IPS-15b (cell line): ENCODE measurements around the gene CMTM6.

Experiments used
- H3K27me3 ChIP-seq: one replicate; pipeline ENCODE4 v1.6.1; 2013; ENCODE audit warnings: low read length; ENCODE audit not compliant: control insufficient read depth, insufficient read depth
- H3K36me3 ChIP-seq: one replicate; pipeline ENCODE4 v1.6.1; 2013; ENCODE audit warnings: low read length; ENCODE audit not compliant: control insufficient read depth, insufficient read depth
- H3K4me1 ChIP-seq: one replicate; pipeline ENCODE4 v1.6.1; 2013; ENCODE audit warnings: mild to moderate bottlenecking, low read length; ENCODE audit not compliant: control insufficient read depth, insufficient read depth
- H3K4me3 ChIP-seq: one replicate; pipeline ENCODE4 v1.5.1; 2013; ENCODE audit warnings: low read depth, low read length
- H3K9ac ChIP-seq: one replicate; pipeline ENCODE4 v1.6.1; 2013; ENCODE audit warnings: low read depth, mild to moderate bottlenecking, low read length
- H3K9me3 ChIP-seq: one replicate; pipeline ENCODE4 v1.6.1; 2013; ENCODE audit warnings: mild to moderate bottlenecking, low read length; ENCODE audit not compliant: control insufficient read depth, insufficient read depth

Gene CMTM6

DNA sequence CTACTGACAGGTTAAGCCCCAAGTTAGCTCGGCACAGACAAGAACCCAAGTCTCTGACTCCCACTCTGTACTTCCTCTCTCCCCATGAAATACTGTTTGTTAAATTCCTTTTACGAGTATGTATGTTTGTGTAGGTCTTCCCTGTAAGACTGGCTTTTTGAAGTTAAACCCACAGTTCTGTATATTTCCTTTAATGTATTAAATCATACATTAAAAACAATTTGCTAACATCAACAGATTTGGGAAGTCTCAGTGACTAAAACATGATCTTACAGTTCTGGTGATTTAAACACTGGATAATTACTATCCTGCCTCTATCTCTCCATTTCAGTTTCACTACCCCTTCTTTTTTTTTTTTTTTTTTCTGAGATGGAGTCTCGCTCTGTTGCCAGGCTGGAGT is 4.4 kb downstream of the CMTM6 start:
- H3K4me3 ChIP-seq = no peak overlapping the region
- H3K36me3 ChIP-seq = no peaks in the 10 kb centered on the region
- H3K27me3 ChIP-seq = no peaks in the 10 kb centered on the region
- no peaks in the 10 kb centered on the region for H3K9me3 ChIP-seq
- H3K9ac ChIP-seq = no peak overlapping the region
- H3K4me1 ChIP-seq = peaks cover 13% of the 10 kb centered on the region

DNA sequence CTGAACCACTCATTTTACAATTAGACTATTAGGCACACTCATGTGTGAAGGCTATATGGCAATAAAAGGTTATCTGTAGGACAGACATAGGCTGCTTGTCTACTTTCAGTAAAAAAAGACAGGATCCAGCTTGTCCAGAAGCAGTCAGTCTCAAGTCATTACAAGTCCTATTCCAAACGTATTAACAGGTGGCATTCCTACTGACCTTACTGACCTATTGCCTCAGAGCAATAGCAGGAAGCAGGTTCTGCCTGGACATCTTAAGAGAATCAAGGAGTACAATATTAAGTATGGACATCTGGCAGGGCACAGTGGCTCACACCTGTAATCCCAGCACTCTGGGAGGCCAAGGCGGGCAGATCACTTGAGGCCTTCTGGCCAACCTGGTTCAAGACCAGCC is 7.0 kb downstream of the CMTM6 start:
- Histone ChIP-seq H3K9ac (no peak overlapping the region), H3K4me3 (no peak overlapping the region), H3K9me3 (no peaks in the 10 kb centered on the region), H3K36me3 (no peaks in the 10 kb centered on the region), H3K4me1 (peaks cover 7% of the 10 kb centered on the region), H3K27me3 (no peaks in the 10 kb centered on the region)

DNA sequence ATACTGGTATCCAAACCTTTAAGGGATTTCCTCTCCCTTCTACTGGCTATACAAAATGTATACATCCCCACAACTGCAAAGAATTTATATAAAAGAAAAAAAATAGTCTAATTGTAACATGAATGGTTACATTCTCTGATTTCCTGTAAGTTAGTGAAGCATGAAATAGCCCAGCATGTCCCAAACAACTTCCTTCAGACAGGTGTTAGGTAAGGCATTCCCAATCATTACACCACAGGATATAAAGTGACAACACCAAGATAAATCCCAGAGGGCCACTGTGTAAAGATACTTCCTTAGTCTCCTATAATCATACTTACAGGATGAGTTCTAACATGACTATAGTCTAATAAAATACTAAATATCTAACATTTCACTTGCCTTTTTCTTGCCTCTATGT is 7.6 kb downstream of the CMTM6 start:
- no peaks in the 10 kb centered on the region for H3K36me3 ChIP-seq
- no peaks in the 10 kb centered on the region for H3K27me3 ChIP-seq
- H3K9me3 ChIP-seq = no peaks in the 10 kb centered on the region
- peaks cover 4% of the 10 kb centered on the region for H3K4me1 ChIP-seq
- H3K9ac ChIP-seq = no peak overlapping the region
- no peak overlapping the region for H3K4me3 ChIP-seq

DNA sequence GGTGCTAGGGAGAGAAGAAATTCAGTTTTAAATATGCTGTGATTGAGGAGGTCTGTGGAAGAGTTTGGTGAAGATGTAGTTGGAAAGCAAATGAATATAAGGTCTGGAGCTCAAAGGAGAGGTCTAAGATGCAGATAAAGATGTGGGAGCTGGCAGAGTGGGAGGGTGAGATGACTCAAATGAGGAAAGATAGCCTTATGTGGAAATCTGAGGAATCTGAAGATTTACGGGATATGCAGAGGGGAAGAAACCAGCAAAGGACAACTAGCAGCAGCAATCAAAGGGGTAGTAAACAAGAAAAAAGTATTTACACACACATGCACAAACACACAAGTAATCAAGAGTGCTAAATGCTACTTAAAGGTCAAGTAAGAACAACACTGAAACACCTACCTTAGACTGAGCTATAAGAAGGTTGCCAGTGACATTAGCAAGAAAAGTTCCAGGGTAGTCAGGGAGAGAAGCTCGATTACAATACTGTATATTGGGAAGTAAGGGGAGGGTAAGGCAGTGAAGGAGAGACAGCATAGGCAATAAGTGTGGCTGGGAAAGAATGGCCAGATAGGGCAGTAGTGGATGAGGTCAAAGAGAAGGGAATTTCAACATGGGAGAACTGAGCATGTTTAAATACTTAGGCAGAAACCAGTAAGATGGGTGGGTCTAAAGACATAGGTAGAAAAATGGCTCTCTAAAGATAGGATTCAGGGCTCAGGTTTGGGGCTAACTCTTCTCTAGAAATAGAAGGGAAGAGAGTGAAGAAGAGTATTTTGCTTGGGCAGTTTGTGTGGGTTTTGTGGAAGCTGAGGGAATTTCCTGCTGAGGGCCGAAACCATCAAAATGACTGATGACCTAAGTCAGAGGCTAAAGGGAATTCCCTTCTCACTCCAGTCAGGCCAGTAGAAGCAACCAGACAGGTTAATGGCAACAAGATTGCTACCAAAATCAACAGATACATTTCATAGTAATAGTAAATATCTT is 8.9 kb downstream of the CMTM6 start:
- no peaks in the 10 kb centered on the region for H3K36me3 ChIP-seq
- H3K4me1 ChIP-seq = peaks cover 4% of the 10 kb centered on the region
- H3K9ac ChIP-seq = peak overlapping the region; percentile 39
- no peaks in the 10 kb centered on the region for H3K9me3 ChIP-seq
- H3K4me3 ChIP-seq = no peak overlapping the region
- H3K27me3 ChIP-seq = no peaks in the 10 kb centered on the region

DNA sequence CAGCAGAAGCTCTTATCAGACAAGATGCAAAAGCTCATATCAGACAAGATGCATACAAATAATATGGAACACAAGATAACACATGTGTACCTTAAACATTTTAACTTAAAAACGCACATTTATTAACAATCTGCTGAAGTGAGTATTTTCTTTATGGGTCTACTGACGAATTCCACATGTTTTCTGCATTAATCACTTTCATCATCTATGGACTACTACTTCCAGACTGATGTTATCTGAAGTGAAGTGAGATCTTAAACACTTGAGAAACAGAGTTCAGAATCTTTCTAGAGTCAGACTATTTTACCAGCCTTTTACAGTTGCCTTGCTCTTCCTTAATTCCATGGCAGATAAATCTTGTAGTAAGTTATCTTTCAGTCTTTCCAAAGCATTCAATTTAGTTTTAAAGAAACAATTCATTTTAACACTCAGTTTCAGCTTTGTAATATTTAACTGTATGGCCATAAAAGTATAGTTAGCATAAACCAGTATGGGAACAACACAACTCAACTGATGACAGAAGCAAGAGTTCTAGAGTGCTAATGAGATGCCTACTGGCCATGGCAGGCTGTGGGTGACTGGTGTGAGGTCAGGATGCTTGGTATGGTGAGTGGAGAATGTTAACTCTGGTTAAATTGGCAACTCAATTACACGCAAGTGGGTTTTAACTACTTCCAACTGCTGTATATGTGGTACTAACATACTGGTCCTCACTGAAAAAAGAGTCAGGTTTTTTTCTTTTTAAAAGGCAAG is 9.8 kb downstream of the CMTM6 start:
- no peaks in the 10 kb centered on the region for H3K27me3 ChIP-seq

DNA sequence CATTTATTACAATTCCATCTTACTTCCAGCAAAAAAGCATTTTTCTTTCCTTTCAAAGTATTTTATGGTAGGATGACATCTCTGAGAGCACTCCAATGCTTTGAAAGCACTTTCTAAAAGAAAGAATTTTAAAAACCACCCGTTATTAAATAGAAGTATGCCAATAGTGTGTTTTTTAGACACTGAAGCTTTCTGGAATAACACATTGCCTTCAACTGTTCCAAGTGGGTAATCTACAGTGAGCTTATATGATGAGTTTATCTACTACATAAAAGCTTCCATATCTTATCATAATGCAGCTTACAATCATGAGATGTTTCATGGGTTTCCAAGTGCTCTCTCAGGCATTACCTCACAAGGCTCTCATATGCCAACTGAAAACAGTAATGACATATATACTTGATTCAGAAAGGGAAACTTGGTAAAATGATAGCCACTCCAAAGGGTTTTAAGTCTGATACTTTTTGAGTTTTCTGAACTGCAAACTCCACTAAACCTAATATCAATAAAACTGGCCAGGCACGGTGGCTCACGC is 14.1 kb downstream of the CMTM6 start:
- H3K36me3 ChIP-seq = no peaks in the 10 kb centered on the region

More for the DNA sequence above, 9.8 kb downstream of the CMTM6 start:
- Histone ChIP-seq H3K4me3 (no peak overlapping the region), H3K9ac (no peak overlapping the region), H3K36me3 (no peaks in the 10 kb centered on the region), H3K4me1 (peaks cover 4% of the 10 kb centered on the region), H3K9me3 (no peaks in the 10 kb centered on the region)

DNA sequence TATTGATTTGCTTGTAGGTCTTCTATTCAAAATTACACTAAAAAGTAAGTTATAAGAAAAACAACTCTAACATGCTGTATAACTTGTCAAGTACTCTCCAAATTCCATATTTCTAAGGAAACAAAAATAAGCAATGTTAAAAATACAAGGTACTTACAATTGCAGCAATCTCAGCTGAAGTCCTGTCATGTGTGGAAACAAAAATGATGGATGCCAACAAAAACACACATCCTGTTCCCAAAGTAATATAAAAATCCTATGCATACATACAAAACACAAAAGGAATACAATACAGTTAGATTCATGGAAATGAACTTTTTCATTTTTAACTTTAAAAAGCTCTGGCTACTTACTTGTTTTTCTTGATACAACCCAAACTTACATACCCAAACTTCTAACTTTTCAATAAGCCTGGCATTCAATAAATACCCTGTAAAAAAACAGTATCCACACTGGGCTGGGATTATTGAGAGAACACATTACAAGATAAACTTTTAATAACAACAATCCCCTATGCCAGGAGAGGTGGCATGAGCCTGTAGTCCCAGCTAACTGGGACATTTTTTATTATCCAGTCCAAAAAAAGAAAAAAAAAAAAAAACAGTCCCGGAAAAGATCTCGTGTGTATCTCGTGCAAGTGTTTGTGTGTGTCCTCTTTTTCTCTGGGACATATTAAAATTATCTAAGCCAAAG is 14.7 kb downstream of the CMTM6 start:
- Histone ChIP-seq H3K4me3 (no peak overlapping the region), H3K4me1 (no peaks in the 10 kb centered on the region), H3K27me3 (no peaks in the 10 kb centered on the region), H3K36me3 (no peaks in the 10 kb centered on the region), H3K9ac (no peak overlapping the region), H3K9me3 (no peaks in the 10 kb centered on the region)

More for the DNA sequence above, 14.1 kb downstream of the CMTM6 start:
- no peaks in the 10 kb centered on the region for H3K27me3 ChIP-seq
- peaks cover under 1% of the 10 kb centered on the region for H3K4me1 ChIP-seq
- H3K9ac ChIP-seq = no peak overlapping the region
- no peak overlapping the region for H3K4me3 ChIP-seq
- H3K9me3 ChIP-seq = no peaks in the 10 kb centered on the region

DNA sequence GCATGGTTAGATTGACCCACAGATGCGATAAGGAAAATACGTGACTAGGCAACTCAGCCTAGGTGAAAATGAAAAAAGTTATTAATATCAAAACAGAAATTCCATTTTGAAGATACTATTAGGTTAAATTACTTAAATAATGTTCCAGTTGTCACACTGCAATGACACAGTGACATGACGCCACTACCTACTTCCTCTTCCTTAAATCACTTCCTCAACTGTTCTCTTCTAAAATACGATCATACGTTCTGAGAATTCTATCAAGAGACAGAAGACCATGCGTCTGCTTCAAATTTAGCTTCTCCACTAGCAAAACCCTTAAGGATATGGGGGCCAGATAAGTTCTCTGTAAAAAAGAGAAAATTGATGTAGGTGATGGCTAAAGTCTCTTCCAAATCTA is 18.2 kb downstream of the CMTM6 start:
- H3K27me3 ChIP-seq = no peaks in the 10 kb centered on the region
- no peak overlapping the region for H3K4me3 ChIP-seq
- H3K36me3 ChIP-seq = no peaks in the 10 kb centered on the region
- no peaks in the 10 kb centered on the region for H3K4me1 ChIP-seq
- no peaks in the 10 kb centered on the region for H3K9me3 ChIP-seq
- H3K9ac ChIP-seq = no peak overlapping the region

DNA sequence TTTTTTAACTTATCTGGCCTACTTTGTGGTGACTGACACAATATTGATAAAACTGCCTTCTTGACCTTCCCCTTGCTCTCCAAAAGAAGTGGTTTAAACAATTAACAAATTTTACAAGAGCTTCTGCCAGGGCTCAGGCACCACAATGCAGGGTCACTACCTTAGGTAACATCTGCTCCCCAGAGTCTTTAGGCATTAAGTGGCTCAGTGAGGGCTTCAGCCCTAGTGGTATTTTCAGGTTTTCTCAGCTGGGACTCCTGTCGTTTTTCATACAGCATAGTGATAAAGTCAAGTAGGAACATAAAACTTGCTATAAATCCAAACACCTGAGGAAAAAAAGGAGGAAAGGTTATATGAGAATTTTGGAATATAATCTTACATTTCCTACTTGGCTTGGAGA is 18.9 kb downstream of the CMTM6 start:
- H3K4me3 ChIP-seq = no peak overlapping the region
- no peaks in the 10 kb centered on the region for H3K4me1 ChIP-seq
- H3K9ac ChIP-seq = no peak overlapping the region
- no peaks in the 10 kb centered on the region for H3K9me3 ChIP-seq
- H3K27me3 ChIP-seq = no peaks in the 10 kb centered on the region
- no peaks in the 10 kb centered on the region for H3K36me3 ChIP-seq

DNA sequence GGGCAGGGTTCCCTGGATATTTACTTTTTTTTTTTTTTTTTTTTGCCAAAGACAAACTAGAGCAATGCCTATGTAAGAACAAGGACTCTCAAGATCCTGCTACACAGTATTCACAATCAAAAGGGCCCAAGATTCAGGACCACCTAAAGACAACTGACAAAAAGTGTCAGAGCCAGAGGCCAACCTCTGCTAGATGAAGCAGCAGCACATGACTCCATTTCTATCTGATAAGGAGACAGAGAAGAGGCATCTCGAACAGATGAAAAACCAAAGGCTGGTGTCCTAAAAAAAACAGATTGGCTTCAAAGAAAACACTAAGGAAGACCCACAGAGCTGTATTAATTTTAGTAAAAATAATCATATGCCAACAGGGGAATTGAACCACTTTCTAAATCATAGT is 20.0 kb downstream of the CMTM6 start:
- Histone ChIP-seq H3K4me1 (no peaks in the 10 kb centered on the region), H3K4me3 (no peak overlapping the region), H3K36me3 (no peaks in the 10 kb centered on the region), H3K9me3 (no peaks in the 10 kb centered on the region), H3K27me3 (no peaks in the 10 kb centered on the region), H3K9ac (no peak overlapping the region)

DNA sequence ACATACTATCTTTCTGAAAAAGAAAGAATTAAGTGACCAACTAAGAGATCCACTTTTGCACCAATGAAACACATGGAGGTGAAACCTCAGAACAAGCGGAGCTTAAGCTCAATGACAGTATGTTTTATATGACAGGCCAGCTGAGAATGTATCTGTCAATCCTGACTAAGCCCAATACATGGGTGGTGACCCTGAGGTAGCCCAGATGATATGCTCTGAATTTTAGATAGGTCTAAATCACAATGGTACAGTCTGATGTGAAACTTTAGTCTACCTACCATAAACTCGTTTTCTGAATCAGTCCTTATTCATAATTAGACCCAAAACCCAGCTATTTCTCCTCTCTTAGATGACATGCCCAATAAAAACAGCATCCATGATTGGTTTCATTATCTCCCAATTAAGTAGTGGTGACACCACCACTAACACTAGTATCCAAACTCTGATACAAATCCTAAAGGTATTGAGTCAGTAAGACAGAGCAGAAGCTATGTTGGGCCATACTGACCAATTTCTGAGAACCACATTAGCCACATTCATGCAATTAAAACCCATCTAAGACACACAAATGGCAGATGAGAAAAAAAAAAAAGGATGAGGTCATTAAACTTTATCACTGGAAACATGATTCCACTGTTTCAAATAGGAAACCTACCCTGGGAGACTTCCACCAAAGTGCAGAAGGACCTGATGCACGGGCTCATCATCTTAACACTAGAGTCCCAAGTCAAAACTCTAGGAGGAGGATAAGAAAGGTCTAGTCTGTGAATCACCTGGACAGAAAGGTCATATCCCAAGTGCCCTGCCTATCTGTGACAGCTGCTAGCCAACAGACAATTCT is 20.6 kb downstream of the CMTM6 start:
- Histone ChIP-seq H3K4me1 (no peaks in the 10 kb centered on the region), H3K27me3 (no peaks in the 10 kb centered on the region), H3K36me3 (no peaks in the 10 kb centered on the region), H3K9ac (no peak overlapping the region), H3K4me3 (no peak overlapping the region), H3K9me3 (no peaks in the 10 kb centered on the region)
